Nucleus accumbens (tissue), 56 donors: ENCODE measurements around the gene OR4F15.
"Not testable (repeated sequence)": the region's sequence is repeated elsewhere in the genome, so short reads cannot be mapped to it uniquely, and the experiment has no call there.

Experiments used
- DNase-seq, 56 donors: peaks; one replicate each; lab custom pipeline; 2025; lab: John Stamatoyannopoulos, UW

Gene OR4F15

GRCh38 chr15:101811902-101812301 lies at the start of gene OR4F15:
Gene OR4F15, plus strand, starts transcription at chr15:101812202. Its CDS starts 5,985 bp downstream, at chr15:101818187.
- DNase-seq = no peak

- not testable (repeated sequence) for DNase-seq
These were observed 47.2 kb upstream of the OR4F15 start for GRCh38 chr15:101764669-101765339.

GRCh38 chr15:101765340-101765671 lies 46.7 kb upstream of the OR4F15 start:
- not testable (repeated sequence) for DNase-seq

GRCh38 chr15:101765772-101766456 lies 46.1 kb upstream of the OR4F15 start:
- no peak for DNase-seq

GRCh38 chr15:101767083-101767640 lies 44.8 kb upstream of the OR4F15 start:
- not testable (repeated sequence) for DNase-seq

GRCh38 chr15:101772921-101773320 lies 39.1 kb upstream of the OR4F15 start:
- no peak for DNase-seq

GRCh38 chr15:101773496-101774100 lies 38.4 kb upstream of the OR4F15 start:
- DNase-seq = no peak

- no peak for DNase-seq
These were observed 36.9 kb upstream of the OR4F15 start for GRCh38 chr15:101775136-101775535.

GRCh38 chr15:101778576-101778975 lies 33.4 kb upstream of the OR4F15 start:
- not testable (repeated sequence) for DNase-seq

GRCh38 chr15:101780225-101780624 lies 31.8 kb upstream of the OR4F15 start:
- DNase-seq = not testable (repeated sequence)

GRCh38 chr15:101781928-101782327 lies 30.1 kb upstream of the OR4F15 start:
- no peak for DNase-seq

- DNase-seq = no peak
These were observed 27.4 kb upstream of the OR4F15 start for GRCh38 chr15:101784644-101785043.

- DNase-seq = not testable (repeated sequence)
These were observed 25.6 kb upstream of the OR4F15 start for GRCh38 chr15:101786422-101786821.

- not testable (repeated sequence) for DNase-seq
These were observed 24.0 kb upstream of the OR4F15 start for GRCh38 chr15:101788001-101788400.

- DNase-seq = not testable (repeated sequence)
These were observed 23.3 kb upstream of the OR4F15 start for GRCh38 chr15:101788503-101789269.

- not testable (repeated sequence) for DNase-seq
These were observed 21.3 kb upstream of the OR4F15 start for GRCh38 chr15:101790748-101791147.

GRCh38 chr15:101793981-101794380 lies 18.0 kb upstream of the OR4F15 start:
- not testable (repeated sequence) for DNase-seq

GRCh38 chr15:101795455-101795854 lies 16.5 kb upstream of the OR4F15 start:
- no peak for DNase-seq

- no peak for DNase-seq
These were observed 12.3 kb upstream of the OR4F15 start for GRCh38 chr15:101799665-101800064.

GRCh38 chr15:101801048-101801447 lies 11.0 kb upstream of the OR4F15 start:
- DNase-seq = no peak

GRCh38 chr15:101803209-101803608 lies 8.8 kb upstream of the OR4F15 start, which contains the start of gene OR4F6:
Gene OR4F6, plus strand, starts transcription at chr15:101803509. Its CDS starts 2,211 bp downstream, at chr15:101805720.
- DNase-seq = no peak
